T47D (cell line): Measurements from ENCODE around the gene ACHE.

Experiments used
- DNase-seq, 2 experiments: peaks; one replicate each; pipeline versions ENCODE4 v3.0.0 to v3.0.0-alpha.2; 2011 to 2012; ENCODE audit warnings: low read depth in 1 of 2, low spot score in 1 of 2
- JUND ChIP-seq: IDR thresholded peaks from 2 replicates; pipeline ENCODE4 v1.6.1; 2012; ENCODE audit warnings: low read depth
- in situ Hi-C: cut with HindIII; loops from 2 replicates; pipeline ENCODE4 v1.10.0; 2016; ENCODE audit warnings: low sequenced_read_pairs, low pct_unique_long_range_greater_than_20kb

The ACHE gene

DNA sequence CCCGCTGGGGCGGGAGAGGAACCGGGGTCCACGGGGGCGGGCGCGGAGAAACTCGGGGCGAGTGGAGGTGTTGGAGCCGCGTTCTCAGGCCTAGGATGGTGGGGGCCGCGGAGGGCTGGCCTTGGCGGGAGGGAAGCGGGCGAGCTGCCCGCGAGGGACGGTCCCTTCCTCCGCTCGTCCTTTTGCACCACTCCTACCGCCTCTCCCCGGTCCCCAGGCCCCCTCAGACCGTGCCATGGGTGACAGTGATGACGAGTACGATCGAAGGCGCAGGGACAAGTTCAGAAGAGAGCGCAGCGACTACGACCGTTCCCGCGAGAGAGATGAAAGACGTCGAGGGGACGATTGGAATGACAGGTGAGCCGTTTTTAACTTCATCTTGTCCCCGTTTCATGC is 20.3 kb downstream of the ACHE start:
- TF ChIP-seq JUND: no peak
- DNase-seq: peak in 1 of 2 experiments; percentile 52
- in situ Hi-C loops: no loop called here

DNA sequence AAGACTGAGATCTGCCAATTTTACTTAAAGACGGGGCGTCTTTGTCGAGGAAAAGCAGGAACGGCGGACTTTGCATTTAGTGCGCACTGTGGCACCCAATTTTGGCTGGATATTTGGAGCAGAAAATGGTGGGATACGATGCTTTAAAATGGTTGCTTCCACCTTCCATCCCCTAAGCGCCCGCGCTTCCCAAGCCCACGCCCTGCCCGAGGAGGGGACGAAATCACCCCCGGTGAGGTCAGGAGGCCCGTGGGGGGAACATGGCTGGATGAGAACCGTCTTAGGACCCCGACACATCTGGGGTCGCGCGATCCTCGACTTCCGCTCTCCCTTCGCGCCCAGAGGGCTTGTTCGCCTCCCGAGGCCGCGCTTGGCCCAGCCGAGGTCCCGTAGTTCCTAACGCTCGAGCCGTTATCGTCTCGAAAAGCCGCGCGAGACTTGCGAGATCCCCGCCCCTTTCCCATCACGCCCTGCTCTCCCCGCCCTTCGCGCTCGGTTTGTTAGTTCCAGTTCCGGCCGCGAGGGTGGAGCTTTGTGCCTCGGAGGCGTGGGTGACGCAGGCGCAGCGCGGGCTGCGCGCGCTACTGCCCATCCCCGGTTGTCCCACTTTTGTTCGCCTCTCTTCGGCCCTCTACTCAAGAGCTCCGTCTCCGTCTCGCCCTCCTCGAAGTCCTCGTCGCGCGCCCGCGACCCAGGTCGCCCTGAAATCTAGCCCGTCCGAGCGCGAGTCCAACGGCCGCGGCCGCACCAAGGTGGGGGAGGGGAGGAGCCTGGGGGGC is 20.9 kb downstream of the ACHE start, which contains the start of gene SRRT:
SRRT (plus strand) TSS at position 527 of the 779 bp plus-strand sequence. CDS start 488 bp downstream, outside the sequence.
- TF ChIP-seq JUND: no peak
- DNase-seq: peak; percentile 93 to 97
- in situ Hi-C loops: no loop called here

DNA sequence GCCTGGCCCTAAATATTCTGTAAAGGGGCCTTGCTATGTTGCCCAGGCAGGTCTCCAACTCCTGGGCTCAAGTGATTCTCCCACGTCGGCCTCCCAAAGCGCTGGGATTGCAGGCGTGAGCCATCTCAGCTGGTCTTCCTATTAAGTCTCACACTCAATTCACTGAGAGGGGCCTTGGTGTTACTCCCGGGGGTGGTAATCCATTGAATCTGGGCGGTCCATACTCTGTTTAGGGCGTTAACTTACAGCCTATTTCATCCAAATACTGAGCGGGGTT is 21.4 kb downstream of the ACHE start:
- TF ChIP-seq JUND: no peak
- in situ Hi-C loops: no loop called here
- no peak for DNase-seq

DNA sequence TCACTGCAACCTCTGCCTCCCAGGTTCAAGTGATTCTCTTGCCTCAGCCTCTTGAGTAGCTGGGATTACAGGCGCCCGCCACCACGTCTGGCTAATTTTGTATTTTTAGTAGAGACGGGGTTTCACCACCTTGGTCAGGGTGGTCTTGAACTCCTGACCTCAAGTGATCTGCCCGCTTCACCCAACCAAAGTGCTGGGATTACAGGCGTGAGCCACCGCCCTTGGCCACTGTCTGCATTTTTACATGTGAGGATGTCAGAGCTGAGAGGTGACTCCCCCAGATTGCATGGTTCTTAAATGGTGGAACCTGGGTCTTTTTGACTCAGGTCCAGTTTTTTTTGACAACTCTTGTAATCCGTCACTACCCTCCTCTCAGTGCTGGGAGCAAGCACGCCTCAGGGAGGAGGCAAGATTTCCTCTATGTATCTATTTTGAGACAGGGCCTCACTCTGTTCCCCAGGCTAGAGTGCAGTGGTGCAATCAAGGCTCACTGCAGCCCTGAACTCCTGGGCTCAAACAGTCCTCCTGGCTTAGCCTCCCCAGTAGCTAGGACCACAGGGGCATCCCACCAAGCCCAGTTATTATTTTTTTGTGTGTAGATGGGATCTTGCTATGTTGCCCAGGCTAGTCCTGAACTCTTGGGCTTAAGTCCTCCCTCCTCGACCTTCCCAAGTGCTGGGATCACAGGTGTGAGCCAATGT is 21.9 kb downstream of the ACHE start:
- in situ Hi-C loops: no loop called here
- TF ChIP-seq JUND: no peak

DNA sequence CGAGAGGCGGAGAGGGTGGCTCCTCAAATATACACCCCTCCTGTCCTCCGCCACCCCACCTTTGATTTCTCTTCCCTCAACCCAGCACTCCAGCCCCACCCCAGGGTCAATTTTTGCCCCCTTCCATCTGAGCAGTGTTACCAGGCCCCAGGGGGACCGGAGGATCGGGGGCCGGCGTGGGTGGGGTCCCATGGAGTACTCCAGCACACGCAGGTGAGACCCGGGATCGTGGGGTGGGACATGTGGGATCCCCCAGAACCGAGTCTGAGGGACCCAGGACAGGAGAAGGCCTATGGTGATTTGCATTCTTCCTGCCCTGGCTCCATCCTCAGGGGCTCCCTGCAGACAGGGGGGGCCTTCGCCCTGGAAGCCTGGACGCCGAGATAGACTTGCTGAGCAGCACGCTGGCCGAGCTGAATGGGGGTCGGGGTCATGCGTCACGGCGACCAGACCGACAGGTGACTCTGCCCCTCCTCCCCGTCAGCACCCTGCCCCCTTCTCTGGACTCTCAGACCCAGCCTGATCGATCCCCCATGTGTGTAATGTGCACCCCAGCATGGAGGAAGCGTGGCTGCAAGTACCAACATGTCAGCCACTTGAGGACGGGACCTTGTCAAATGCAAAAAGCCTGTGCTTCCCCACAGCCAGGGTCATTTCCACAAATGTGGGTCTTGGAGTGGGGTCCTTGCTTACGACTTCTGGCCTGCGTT is 27.8 kb downstream of the ACHE start:
- DNase-seq: no peak
- in situ Hi-C loops: no loop called here
- no peak for TF ChIP-seq JUND

More for the DNA sequence above, 21.9 kb downstream of the ACHE start:
- DNase-seq: no peak

DNA sequence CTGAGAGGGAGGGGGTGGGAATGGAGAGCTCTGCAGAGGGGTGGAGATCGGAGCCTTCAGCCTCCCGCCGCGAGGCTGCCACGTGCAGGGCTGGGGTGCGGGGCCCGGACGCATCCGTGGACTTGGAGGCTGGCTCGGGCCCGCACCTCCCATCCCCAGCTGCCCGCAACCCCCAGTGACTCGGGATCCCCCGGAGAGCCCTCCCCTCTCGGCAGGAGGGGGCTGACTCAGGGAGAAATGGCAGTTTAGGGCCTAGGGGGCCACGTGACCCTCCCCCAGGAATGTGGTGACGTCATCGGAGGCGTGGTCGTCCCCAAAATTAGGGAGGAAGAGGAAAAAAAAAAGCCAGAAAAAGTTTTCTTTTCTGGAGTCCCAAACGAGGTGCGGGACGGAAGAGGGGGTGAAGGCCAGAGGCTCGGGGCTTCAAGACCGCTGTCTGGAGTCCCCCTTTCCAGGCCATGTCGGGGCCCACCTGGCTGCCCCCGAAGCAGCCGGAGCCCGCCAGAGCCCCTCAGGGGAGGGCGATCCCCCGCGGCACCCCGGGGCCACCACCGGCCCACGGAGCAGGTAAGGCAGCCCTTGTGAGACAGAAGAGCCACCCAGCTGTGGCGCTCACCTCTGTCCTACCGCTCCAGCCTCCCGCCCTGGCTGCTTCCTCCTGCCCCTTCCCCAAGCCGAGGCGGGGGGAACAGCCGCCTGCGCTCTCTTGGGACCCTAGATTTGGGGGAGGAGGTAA is 28.5 kb downstream of the ACHE start, which contains the start of gene TRIP6:
TRIP6 (plus strand) TSS at position 348 of the 736 bp plus-strand sequence; CDS start at position 459, 111 bp downstream.
- TF ChIP-seq JUND: no peak
- in situ Hi-C loops: no loop called here
- peak; percentile 55 to 70 for DNase-seq

DNA sequence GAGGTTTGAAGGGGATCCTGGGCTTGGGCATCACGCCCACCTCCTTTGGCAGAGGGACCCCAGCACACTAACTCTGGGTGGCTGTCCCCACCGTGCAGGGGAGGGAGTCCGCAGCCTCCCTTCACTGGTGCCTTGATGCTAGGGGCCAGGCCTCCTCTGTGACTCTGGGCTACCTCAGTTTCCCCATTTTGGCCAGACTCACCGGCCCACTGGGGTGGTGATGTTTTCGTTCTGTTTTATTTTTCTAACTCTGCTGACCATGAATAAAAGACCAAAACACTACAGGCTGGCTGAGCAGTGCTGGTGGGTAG is 29.0 kb downstream of the ACHE start:
- in situ Hi-C loops: no loop called here
- DNase-seq: no peak
- TF ChIP-seq JUND: no peak

DNA sequence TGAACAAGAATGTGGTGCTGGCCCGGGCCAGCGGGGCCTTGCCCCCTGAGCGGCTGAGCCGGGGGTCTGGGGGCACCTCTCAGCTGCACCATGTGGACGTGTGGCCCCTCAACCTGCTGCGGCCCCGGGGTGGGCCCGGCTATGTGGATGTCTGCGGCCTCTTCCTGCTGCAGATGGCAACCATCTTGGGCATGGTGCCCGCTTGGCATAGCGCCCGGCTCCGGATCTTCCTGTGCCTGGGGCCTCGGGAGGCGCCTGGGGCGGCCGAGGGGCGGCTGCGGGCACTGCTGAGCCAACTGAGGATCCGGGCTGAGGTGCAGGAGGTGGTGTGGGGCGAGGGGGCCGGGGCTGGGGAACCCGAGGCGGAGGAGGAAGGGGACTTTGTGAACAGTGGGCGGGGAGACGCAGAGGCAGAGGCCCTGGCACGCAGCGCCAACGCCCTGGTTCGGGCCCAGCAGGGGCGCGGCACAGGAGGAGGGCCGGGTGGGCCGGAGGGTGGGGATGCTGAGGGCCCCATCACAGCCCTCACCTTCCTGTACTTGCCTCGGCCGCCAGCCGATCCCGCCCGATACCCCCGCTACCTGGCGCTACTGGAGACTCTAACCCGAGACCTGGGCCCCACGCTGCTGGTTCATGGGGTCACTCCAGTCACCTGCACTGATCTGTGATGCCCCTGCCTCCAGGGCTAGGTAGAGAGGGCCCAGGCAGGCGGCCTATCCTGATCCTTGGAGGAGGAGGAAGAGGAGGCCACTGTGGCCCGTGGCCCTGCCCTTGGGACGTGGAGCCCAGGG is 29.6 kb downstream of the ACHE start:
- no peak for TF ChIP-seq JUND
- in situ Hi-C loops: no loop called here
- DNase-seq: no peak

DNA sequence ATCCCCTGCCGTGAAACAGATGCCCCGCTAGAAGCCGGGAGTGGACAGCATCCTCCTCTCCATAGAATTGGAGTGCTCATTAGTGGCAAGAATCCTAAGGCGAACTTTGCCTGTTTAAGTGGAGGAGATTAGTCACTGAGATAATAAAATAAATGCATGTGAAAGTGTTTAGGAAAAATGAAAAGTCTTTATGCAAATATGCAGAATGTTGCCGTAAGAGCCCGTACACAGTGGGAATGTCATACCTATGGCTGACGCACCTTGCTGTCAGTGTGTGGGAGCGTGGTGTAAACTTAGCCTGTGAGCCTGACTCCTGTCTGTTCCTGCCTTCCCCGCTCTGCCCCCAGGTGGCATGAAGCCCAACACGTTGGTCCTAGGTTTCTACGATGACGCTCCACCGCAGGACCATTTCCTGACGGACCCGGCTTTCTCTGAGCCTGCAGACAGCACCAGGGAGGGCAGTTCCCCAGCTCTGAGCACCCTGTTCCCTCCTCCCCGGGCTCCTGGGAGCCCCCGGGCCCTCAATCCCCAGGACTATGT is 30.2 kb downstream of the ACHE start:
- TF ChIP-seq JUND: no peak
- no peak for DNase-seq
- in situ Hi-C loops: no loop called here

DNA sequence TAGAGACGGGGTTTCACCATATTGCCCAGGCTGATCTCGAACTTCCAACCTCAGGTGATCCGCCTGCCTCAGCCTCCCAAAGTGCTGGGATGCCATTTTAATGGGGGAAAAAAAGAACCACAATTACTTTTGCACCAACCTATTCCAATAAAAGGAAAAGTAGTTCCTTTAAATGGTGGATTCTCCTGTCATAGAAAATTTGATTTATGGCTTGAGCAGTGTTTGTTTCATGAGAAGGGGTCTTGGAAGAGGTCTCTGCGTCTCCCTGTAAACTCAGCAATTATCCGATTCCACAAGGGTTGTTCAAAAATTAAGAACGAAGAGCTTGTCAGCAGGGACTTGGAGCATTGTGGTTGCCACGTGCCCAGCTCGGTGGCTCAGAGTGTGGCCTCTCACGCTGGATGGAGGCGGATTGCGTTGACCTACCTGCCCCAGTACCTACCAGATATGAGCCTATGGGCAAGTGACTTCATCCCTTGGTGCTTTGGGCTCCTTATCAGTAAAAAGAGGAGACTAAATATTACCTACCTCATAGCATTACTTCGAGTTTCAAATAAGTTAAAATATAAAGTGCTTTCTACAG is 31.3 kb downstream of the ACHE start:
- in situ Hi-C loops: no loop called here
- no peak for DNase-seq
- TF ChIP-seq JUND: no peak

DNA sequence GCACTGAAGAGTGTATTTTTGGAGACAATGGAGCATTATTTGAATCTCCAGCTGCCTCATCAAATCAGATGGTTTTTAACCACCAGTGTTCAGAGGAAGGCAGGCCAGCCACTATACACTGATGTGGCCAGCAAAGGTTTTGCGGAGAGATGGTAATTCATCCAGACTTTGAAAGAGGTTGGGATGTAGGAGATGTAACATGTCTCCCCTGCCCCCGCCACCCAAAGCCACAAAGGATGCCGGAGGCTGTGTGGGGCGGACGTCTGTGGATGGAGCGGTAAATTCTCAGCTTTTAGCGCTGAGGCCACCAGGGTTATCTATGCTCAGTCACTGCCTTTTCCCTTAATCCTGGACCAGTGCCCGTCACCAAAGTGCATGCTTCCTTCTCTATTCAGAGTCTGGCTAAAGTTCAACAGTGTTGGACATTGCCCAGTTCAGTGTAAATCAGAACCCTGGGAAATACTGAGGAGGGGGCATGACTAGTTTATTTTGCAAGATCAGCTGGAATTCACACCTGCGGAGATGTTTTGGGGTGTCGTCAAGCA is 32.2 kb downstream of the ACHE start:
- DNase-seq: no peak
- in situ Hi-C loops: no loop called here

More for the DNA sequence above, 32.2 kb downstream of the ACHE start:
- TF ChIP-seq JUND: no peak
